ENCODE data around the gene MLC1. TPM values are rescaled to one million over a fixed set of nuclear protein-coding genes. Genes with fewer than 3 reads are reported as not detected.

MLC1 gene
- total RNA-seq, 1 donor from 2014 or later = 1.2 TPM

DNA sequence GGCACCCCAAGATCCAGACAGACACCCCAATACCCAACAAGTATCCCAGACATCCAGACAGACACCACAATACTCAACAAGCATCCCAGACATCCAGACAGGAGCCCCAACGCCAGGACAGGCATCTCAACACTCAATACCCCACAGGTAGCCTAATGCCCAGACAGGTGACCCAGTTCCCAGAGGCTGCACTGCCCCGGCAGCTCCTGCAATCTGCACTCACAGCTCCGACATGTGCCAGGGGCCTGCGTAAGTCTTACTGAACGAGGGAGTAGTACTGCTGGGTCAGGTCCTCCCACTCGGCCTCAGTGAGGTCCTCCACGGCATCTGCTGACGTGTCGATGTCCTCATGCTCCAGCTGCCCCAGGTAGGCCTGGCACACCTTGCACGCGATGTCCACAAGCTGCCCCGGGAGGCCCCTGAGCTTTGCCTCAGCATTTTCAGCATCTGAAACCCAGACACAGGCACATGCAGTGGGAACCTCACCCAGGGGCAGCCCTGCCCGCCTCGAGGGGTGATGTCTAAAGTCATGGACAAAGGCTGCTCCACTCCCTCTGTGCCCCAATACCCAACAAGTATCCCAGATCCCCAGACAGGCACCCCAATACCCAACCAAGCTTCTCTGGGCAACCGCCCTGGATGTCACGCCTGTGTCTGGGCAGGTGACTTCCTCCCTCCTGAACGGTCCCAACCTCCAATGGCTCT, 43.7 kb downstream of the MLC1 start:
- H3K9me3 Mint-ChIP-seq (ENCODE audit: unreplicated experiment) = no peaks in the 10 kb centered on the region
- H3K4me3 Mint-ChIP-seq (ENCODE audit: unreplicated experiment) = no peak overlapping the region
- H3K4me1 Mint-ChIP-seq (ENCODE audit: unreplicated experiment) = no peaks in the 10 kb centered on the region
- DNase-seq (ENCODE audit: low spot score) = no peak
- H3K27me3 Mint-ChIP-seq (ENCODE audit: unreplicated experiment) = peaks cover 1% of the 10 kb centered on the region
- TF ChIP-seq, protein P1, sequence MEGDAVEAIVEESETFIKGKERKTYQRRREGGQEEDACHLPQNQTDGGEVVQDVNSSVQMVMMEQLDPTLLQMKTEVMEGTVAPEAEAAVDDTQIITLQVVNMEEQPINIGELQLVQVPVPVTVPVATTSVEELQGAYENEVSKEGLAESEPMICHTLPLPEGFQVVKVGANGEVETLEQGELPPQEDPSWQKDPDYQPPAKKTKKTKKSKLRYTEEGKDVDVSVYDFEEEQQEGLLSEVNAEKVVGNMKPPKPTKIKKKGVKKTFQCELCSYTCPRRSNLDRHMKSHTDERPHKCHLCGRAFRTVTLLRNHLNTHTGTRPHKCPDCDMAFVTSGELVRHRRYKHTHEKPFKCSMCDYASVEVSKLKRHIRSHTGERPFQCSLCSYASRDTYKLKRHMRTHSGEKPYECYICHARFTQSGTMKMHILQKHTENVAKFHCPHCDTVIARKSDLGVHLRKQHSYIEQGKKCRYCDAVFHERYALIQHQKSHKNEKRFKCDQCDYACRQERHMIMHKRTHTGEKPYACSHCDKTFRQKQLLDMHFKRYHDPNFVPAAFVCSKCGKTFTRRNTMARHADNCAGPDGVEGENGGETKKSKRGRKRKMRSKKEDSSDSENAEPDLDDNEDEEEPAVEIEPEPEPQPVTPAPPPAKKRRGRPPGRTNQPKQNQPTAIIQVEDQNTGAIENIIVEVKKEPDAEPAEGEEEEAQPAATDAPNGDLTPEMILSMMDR (IDR thresholded peaks at IDR 0.05; ENCODE audit: unreplicated experiment) = no peak
- no peaks in the 10 kb centered on the region for H3K36me3 Mint-ChIP-seq (ENCODE audit: low read depth, unreplicated experiment)
- no peak overlapping the region for H3K27ac Mint-ChIP-seq (ENCODE audit: unreplicated experiment)

DNA sequence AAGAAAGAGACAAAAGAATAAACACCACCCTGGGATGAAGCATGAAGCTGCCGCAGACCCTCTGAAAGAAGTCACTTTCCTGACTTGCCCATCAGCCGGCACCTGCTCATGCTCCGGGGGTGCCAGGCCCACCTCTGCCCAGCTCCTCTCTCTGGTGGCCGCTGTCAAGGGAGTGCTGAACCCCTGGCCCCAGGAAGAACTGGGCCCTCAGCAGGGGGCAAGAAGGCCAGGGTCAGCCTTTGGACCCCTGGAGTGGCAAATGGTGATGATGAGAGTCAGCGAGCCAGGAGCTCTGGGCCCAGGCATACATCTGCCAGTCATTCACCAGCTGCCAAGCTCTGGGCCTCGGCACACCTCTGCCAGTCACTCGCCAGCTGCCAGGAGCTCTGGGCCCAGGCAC, 44.5 kb downstream of the MLC1 start:
- Mint-ChIP-seq H3K4me1 (ENCODE audit: unreplicated experiment) (no peaks in the 10 kb centered on the region), H3K27ac (ENCODE audit: unreplicated experiment) (no peak overlapping the region), H3K4me3 (ENCODE audit: unreplicated experiment) (no peak overlapping the region), H3K9me3 (ENCODE audit: unreplicated experiment) (no peaks in the 10 kb centered on the region), H3K27me3 (ENCODE audit: unreplicated experiment) (peaks cover 1% of the 10 kb centered on the region), H3K36me3 (ENCODE audit: low read depth, unreplicated experiment) (no peaks in the 10 kb centered on the region)
- TF ChIP-seq, protein P1 (IDR thresholded peaks at IDR 0.05; ENCODE audit: unreplicated experiment) = no peak
- DNase-seq (ENCODE audit: low spot score) = no peak

DNA sequence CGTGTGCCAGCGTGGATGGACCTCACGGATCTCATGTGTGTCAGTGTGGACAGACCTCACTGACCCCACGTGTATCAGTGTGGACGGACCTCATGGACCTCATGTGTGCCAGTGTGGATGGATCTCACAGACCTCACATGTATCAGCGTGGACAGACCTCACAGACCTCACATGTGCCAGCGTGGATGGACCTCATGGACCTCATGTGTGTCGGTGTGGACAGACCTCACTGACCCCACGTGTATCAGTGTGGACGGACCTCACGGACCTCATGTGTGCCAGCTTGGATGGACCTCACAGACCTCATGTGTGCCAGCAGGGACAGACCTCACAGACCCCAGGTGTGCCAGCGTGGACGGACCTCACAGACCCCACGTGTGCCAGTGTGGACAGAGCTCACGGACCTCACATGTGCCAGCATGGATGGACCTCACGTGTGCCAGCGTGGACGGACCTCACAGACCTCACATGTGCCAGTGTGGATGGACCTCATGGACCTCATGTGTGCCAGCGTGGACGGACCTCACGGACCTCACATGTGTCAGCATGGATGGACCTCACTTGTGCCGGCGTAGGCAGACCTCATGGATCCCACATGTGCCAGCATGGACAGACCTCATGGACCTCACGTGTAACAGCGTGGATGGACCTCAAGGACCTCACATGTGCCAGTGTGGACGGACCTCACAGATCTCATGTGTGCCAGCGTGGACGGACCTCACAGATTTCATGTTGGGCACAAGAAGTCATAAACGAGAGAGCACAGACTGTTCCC, 45.4 kb downstream of the MLC1 start:
- Mint-ChIP-seq H3K4me3 (ENCODE audit: unreplicated experiment) (no peak overlapping the region), H3K36me3 (ENCODE audit: low read depth, unreplicated experiment) (no peaks in the 10 kb centered on the region), H3K4me1 (ENCODE audit: unreplicated experiment) (no peaks in the 10 kb centered on the region), H3K9me3 (ENCODE audit: unreplicated experiment) (no peaks in the 10 kb centered on the region), H3K27me3 (ENCODE audit: unreplicated experiment) (peaks cover 1% of the 10 kb centered on the region), H3K27ac (ENCODE audit: unreplicated experiment) (no peak overlapping the region)
- no peak for DNase-seq (ENCODE audit: low spot score)
- TF ChIP-seq, protein P1 (IDR thresholded peaks at IDR 0.05; ENCODE audit: unreplicated experiment) = no peak

DNA sequence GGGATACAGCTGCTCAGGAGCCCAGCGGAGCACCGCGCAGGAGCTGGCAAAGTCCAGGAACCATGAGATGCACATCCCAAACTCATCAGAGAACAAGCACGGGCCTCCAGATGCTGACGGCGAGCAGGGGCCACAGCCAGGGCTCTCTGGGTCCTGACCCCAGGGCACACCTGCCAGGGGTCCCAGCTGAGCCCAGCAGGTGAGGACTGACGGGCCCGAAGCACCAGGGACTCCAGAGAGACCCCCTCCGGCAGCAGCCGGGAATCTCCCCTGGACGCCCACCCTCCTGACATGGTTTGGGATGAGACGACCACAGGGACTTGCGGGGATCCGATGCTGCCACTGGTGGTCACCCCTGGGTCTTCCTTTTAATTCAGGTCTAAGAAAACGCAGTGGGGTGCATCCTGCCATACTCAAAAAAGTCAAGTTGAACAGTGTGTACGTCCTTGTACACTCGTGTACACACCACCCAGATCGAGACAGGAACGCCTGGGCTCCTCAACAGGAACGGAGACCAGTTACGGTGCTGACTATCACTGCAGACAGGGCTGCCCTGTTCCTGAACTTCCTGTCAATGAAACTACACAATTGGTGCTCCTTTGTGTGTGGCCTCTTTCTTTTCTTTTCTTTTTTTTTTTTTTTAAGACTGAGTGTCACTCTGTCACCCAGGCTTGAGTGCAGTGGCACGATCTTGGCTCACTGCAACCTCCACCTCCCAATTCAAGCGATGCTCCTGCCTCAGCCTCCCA, 49.1 kb downstream of the MLC1 start:
- H3K27me3 Mint-ChIP-seq (ENCODE audit: unreplicated experiment) = no peaks in the 10 kb centered on the region
- no peaks in the 10 kb centered on the region for H3K4me1 Mint-ChIP-seq (ENCODE audit: unreplicated experiment)
- no peaks in the 10 kb centered on the region for H3K36me3 Mint-ChIP-seq (ENCODE audit: low read depth, unreplicated experiment)
- no peaks in the 10 kb centered on the region for H3K9me3 Mint-ChIP-seq (ENCODE audit: unreplicated experiment)
- TF ChIP-seq, protein P1 (IDR thresholded peaks at IDR 0.05; ENCODE audit: unreplicated experiment) = no peak
- no peak overlapping the region for H3K4me3 Mint-ChIP-seq (ENCODE audit: unreplicated experiment)
- H3K27ac Mint-ChIP-seq (ENCODE audit: unreplicated experiment) = no peak overlapping the region
- no peak for DNase-seq (ENCODE audit: low spot score)

All from endothelial cell (in vitro differentiated cells).